ENCODE results near the gene EXOC5.
"Not testable (repeated sequence)": the region's sequence is repeated elsewhere in the genome, so short reads cannot be mapped to it uniquely, and the experiment has no call there.

EXOC5 gene

GRCh38 chr14:57258221-57258620 lies 10.5 kb downstream of the EXOC5 start:
- DNase-seq: not testable (repeated sequence)

DNA sequence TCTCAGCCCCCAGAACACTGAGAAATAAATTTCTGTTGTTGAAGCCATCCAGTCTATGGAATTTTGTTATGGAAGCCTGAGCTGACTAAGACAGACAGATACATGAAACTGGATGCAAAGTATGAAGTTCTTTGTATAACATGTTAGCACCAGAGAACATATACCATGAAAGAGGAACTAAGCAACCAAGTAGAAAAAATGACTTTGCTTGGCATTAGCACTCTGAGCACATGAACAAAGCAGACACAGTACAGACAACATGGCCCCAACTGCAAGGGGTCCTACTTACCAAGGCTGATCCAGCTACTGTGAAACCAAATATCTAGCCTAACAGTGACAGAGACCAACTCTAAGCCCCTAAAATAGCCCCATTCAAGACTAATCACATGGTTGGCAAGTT lies 13.8 kb downstream of the EXOC5 start:
- no peak for DNase-seq

DNA sequence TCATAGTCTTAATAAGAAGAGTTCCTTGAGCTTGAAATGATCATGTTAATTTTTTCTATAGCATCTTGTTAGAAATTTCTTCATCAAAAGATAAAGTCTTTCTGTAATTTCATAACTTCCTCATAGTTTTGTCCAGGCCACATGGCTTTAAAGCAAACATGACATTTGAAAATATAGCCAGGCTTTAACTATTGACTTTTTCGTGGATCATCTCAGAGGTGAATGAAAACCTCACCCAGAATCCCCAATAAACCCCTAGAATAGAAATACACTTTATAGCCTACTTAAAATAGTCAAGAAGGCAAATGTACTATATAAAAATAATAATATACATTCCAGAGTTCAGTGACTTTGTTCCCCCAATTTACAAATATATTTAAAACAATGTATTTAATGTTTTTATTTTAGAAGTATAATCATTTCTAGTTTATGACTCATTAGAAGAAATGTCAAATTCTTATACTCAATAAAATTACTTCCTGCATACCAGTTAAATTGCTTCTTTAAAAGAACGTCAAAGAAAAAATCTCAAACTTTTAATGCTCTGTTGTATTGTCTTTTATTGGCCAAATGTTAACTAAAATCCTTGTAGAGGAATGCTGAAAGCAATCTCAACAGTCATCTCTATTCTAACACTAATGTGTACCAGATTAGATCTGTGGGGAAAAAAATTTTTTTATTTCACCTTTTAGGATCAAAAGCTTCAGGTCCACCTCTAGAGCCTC lies 21.6 kb downstream of the EXOC5 start:
- no peak for DNase-seq

DNA sequence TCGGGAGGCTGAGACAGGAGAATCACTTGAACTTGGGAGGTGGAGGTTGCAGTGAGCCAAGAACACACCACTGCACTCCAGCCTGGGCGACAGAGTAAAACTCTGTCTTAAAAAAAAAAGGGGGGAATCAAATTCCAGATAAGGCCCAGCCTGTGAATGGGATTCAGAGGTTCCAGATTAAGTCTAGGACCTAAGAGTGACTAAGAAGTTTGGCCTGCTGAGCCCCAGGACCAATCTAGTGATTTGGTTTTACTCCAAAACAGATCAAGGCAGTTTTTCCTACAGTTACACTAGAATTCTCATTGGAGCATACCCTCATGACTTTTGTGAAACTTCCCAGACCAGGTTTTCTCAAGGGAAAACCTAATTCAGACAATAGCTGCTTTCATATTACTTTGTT lies 22.8 kb downstream of the EXOC5 start:
- no peak for DNase-seq

GRCh38 chr14:57244106-57244505 lies 24.6 kb downstream of the EXOC5 start:
- DNase-seq: no peak

DNA sequence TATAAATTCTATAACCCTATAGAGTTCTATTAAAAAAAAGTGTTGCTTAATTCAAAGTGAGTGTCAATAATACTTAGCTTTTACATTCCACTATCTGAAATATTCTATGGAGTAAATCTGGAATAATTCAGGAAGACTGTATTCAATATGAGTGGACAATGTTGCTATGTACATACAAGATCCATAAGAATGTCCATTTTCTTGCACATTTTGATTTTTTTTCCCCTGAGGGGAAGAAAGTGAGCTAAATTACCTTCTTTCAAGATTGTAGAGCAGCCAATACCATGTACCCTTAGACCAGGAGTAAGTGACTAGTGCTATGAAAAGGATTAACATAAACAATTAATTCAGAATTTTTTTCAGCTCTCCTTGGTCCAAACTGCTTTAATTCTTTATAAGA lies 25.4 kb downstream of the EXOC5 start:
- no peak for DNase-seq

GRCh38 chr14:57240115-57240514 lies 28.6 kb downstream of the EXOC5 start:
- DNase-seq: not testable (repeated sequence)

DNA sequence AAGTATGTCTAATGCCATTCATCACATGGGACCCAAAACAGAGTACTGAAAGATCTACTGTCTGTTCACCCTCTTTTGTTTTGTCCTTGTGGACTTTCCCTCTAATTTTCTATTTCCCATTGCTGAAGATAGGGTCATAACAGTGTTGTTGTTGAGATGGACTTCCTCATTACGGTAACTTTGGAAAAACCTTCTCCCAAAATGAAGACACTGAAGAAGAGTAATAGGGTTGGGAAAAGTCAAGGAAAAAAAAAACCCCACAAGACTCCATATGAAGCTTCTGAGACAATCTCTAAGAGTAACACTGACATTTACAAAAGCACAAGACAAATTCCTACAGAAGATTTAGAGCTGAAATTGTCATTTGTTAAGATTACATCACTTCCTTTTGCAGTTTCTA lies 36.7 kb downstream of the EXOC5 start:
- DNase-seq: no peak

DNA sequence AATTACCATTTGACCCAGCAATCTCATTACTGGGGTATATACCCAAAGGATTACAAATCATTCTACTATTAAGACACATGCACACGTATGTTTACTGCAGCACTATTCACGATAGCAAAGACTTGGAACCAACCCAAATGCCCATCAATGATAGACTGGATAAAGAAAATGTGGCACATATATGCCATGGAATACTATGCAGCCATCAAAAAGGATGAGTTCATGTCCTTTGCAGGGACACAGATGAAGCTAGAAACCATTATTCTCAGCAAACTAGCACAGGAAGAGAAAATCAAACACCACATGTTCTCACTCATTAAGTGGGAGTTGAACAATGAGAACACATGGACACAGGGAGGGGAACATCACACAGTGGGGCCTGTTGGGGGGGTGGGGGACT lies 40.4 kb downstream of the EXOC5 start:
- not testable (repeated sequence) for DNase-seq

DNA sequence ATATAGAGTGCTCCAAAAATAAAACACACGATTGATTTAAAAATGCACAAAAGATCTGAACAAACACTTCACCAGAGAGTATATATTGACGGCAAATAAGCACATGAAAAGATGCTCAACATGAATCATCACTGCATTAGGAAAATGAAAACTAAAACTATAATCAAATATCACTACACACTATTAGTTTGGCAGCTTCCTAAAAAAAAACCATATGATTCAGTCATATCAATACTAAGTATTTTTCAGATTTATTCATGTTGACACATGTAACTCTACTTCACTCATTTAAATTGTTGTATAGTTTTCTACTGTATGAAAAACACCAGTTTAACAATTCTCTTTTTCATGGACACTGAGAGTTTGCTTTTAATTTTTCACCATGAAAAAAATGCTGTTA lies 41.6 kb downstream of the EXOC5 start:
- no peak for DNase-seq

- DNase-seq: no peak
Measured at GRCh38 chr14:57221931-57222330, 46.8 kb downstream of the EXOC5 start.

DNA sequence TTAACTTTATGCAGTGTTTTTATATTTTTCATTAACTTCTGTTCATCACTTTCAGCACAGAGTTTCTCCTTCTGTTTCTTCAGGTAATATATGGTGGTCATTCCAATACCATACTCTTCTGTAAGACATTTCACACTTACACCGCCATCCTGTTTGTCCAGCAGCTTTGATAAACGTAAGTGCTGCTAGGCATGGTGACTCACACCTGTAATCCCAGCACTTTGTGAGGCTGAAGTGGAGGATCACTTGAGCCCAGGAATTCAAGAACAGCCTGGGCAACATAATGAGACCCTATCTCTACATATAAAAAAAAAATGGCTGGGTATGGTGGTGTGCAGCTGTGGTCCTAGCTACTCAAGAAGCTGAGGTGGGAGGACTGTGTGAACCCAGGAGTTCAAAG lies 55.8 kb downstream of the EXOC5 start:
- no peak for DNase-seq

- no peak for DNase-seq
Measured at GRCh38 chr14:57209561-57209960, 59.1 kb downstream of the EXOC5 start.

GRCh38 chr14:57205938-57206337 lies 62.8 kb downstream of the EXOC5 start:
- no peak for DNase-seq

DNA sequence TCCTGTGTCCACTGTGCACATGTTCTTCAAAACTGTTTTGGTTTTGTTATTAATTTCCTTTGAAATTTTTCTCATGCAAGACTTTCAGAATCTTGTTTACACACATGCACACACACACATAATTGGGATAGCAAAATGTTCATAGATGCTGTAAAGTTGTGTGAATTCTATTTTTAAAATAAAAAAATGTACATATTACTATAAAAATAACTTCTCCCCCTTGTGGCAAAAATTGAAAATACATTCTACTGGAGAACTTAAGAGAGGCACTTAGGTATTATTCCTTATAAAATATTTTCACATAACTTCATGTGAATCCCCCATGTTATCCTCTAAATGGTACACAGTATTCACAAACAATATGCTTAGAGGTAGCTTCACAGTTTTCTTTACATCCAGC lies 66.0 kb downstream of the EXOC5 start:
- DNase-seq: not testable (repeated sequence)

- no peak for DNase-seq
Measured at GRCh38 chr14:57199921-57200320, 68.8 kb downstream of the EXOC5 start.

- DNase-seq: peak; percentile 41 to 65
Measured at GRCh38 chr14:57189070-57189469, 79.6 kb downstream of the EXOC5 start.

DNA sequence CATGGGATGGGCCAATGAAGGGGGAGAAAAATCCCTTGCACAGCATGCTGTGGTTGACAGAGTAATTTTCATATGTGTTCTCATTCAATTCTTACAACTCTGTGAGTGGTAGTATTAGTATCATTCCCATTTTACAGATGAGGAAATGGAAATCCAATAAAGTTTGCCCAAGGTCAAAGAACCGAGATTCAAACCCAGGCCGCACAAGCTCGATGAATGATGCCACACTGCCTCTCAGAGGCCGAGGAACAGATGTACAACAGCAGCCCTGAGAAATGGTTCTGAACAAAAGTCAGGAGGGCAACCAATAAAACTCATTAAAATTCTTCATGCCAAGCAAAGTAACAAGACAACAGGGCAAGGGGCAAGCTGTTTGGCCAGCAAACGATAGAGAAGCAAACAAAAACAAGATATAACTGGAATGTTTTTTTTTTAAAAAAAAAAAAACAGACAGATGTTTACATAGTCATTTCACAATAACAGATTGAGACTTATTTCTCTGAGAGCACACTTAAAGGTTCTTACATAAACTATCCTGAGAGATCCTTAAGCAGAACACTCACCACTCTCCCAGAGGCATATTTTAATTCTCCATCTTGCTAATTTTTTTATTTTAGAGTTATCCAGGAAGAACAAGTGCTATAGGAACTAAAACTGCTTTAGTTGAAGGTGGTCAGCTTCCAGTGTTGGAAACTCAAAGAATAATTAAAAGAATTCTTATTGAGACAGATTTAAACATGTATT lies 85.8 kb downstream of the EXOC5 start:
- peak in 1 of 2 experiments; percentile 31 for DNase-seq

- no peak for DNase-seq
Measured at GRCh38 chr14:57179273-57179672, 89.4 kb downstream of the EXOC5 start.

GRCh38 chr14:57174466-57174865 lies 94.2 kb downstream of the EXOC5 start:
- DNase-seq: peak in 1 of 2 experiments; percentile 68

- DNase-seq: no peak
Measured at GRCh38 chr14:57171903-57172302, 96.8 kb downstream of the EXOC5 start.

- DNase-seq: peak in 1 of 2 experiments; percentile 42
Measured at GRCh38 chr14:57171363-57171762, 97.3 kb downstream of the EXOC5 start.

DNA sequence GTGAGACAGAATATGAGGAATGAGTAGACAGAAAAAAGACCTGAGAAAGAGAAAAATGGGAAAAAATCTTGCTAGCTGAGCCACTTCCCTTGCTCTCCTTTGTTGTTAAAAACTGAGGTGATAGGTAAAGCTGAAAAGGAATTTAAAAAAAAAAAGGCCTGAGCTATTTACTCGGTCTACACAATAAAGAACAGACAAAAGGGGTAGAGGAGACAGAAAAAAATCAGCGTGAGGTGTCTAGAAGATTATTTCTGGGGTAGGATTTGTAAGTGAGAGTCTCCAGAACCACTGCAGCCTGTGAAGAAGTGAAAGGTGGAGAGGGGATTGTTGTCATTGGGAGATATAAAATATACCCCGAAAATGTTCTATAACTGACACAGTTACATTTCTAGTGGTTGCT lies 98.8 kb downstream of the EXOC5 start:
- no peak for DNase-seq

GRCh38 chr14:57168138-57168679 lies 100.5 kb downstream of the EXOC5 start:
- no peak for DNase-seq

Measured in NCI-H446 (cell line).